ENCODE data around the gene TMC1.

Gene TMC1

GRCh38 chr9:72489986-72490385 lies 31.4 kb upstream of the TMC1 start:
- H2BK12ac ChIP-seq (ENCODE audit: low read length): no peak overlapping the region
- no peaks in the 10 kb centered on the region for H3K27me3 ChIP-seq (ENCODE audit: insufficient read depth, low read length)
- no peak overlapping the region for H4K91ac ChIP-seq (ENCODE audit: low read depth, low read length)
- no peak overlapping the region for H3K4me2 ChIP-seq (ENCODE audit: low read length)
- H3K36me3 ChIP-seq (ENCODE audit: control insufficient read depth in 1 of 2, insufficient read depth in 2 of 2, low read length in 2 of 2): no peaks in the 10 kb centered on the region
- H3K4me3 ChIP-seq (ENCODE audit: low read depth, low read length): no peak overlapping the region
- H3K9me3 ChIP-seq (ENCODE audit: insufficient read depth, low read depth, low read length): no peaks in the 10 kb centered on the region
- no CpG with 5 or more reads among the region's 1 CpG for WGBS (ENCODE audit: extremely low coverage, insufficient coverage, insufficient read length)
- DNase-seq: no peak
- no peak overlapping the region for H3K14ac ChIP-seq (ENCODE audit: low read length)
- H3K9ac ChIP-seq (ENCODE audit: low read length): no peak overlapping the region
- no peak overlapping the region for H2BK120ac ChIP-seq (ENCODE audit: insufficient read depth, low read length, poor library complexity)
- no peak overlapping the region for H3K23ac ChIP-seq (ENCODE audit: low read length)
- no peak overlapping the region for H4K12ac ChIP-seq (ENCODE audit: low read depth, low read length)
- H2BK5ac ChIP-seq (ENCODE audit: low read depth, low read length, poor library complexity): no peak overlapping the region
- H3K18ac ChIP-seq (ENCODE audit: low read length): no peak overlapping the region
- H3K79me1 ChIP-seq (ENCODE audit: low read length): no peaks in the 10 kb centered on the region
- H3K79me2 ChIP-seq (ENCODE audit: control insufficient read depth, insufficient read depth, low read length, poor library complexity): no peaks in the 10 kb centered on the region
- H3K27ac ChIP-seq (ENCODE audit: low read depth, low read length): no peak overlapping the region
- no peak overlapping the region for H3K4ac ChIP-seq (ENCODE audit: low read depth, low read length)
- no peak overlapping the region for H2AFZ ChIP-seq (ENCODE audit: insufficient read depth, low read length, poor library complexity)
- H2AK5ac ChIP-seq (ENCODE audit: low read length): no peak overlapping the region
- no peak overlapping the region for H4K8ac ChIP-seq (ENCODE audit: low read depth, low read length)
- H3K4me1 ChIP-seq (ENCODE audit: control insufficient read depth in 1 of 2, insufficient read depth in 2 of 2, low read length in 2 of 2): no peaks in the 10 kb centered on the region

GRCh38 chr9:72491242-72491641 lies 30.2 kb upstream of the TMC1 start:
- H4K91ac ChIP-seq (ENCODE audit: low read depth, low read length): no peak overlapping the region
- no peak overlapping the region for H2BK120ac ChIP-seq (ENCODE audit: insufficient read depth, low read length, poor library complexity)
- H2AK5ac ChIP-seq (ENCODE audit: low read length): no peak overlapping the region
- no peak overlapping the region for H3K23ac ChIP-seq (ENCODE audit: low read length)
- H3K4me3 ChIP-seq (ENCODE audit: low read depth, low read length): no peak overlapping the region
- no peak for DNase-seq
- H3K4me2 ChIP-seq (ENCODE audit: low read length): no peak overlapping the region
- H4K8ac ChIP-seq (ENCODE audit: low read depth, low read length): no peak overlapping the region
- H2BK5ac ChIP-seq (ENCODE audit: low read depth, low read length, poor library complexity): no peak overlapping the region
- no peak overlapping the region for H4K12ac ChIP-seq (ENCODE audit: low read depth, low read length)
- no peak overlapping the region for H3K27ac ChIP-seq (ENCODE audit: low read depth, low read length)
- H2BK12ac ChIP-seq (ENCODE audit: low read length): no peak overlapping the region
- no peak overlapping the region for H3K14ac ChIP-seq (ENCODE audit: low read length)
- no peak overlapping the region for H3K18ac ChIP-seq (ENCODE audit: low read length)
- H2AFZ ChIP-seq (ENCODE audit: insufficient read depth, low read length, poor library complexity): no peak overlapping the region
- no peak overlapping the region for H3K4ac ChIP-seq (ENCODE audit: low read depth, low read length)
- no peaks in the 10 kb centered on the region for H3K36me3 ChIP-seq (ENCODE audit: control insufficient read depth in 1 of 2, insufficient read depth in 2 of 2, low read length in 2 of 2)
- no peak overlapping the region for H3K9ac ChIP-seq (ENCODE audit: low read length)
- H3K4me1 ChIP-seq (ENCODE audit: control insufficient read depth in 1 of 2, insufficient read depth in 2 of 2, low read length in 2 of 2): no peaks in the 10 kb centered on the region
- H3K79me1 ChIP-seq (ENCODE audit: low read length): no peaks in the 10 kb centered on the region
- H3K27me3 ChIP-seq (ENCODE audit: insufficient read depth, low read length): no peaks in the 10 kb centered on the region
- WGBS (ENCODE audit: extremely low coverage, insufficient coverage, insufficient read length): no CpG with 5 or more reads among the region's 2 CpGs
- H3K9me3 ChIP-seq (ENCODE audit: insufficient read depth, low read depth, low read length): no peaks in the 10 kb centered on the region
- H3K79me2 ChIP-seq (ENCODE audit: control insufficient read depth, insufficient read depth, low read length, poor library complexity): no peaks in the 10 kb centered on the region

- Histone ChIP-seq H2BK120ac (ENCODE audit: insufficient read depth, low read length, poor library complexity) (no peak overlapping the region), H4K12ac (ENCODE audit: low read depth, low read length) (no peak overlapping the region), H3K4me2 (ENCODE audit: low read length) (no peak overlapping the region), H3K9ac (ENCODE audit: low read length) (no peak overlapping the region), H2AFZ (ENCODE audit: insufficient read depth, low read length, poor library complexity) (no peak overlapping the region), H4K91ac (ENCODE audit: low read depth, low read length) (no peak overlapping the region), H2AK5ac (ENCODE audit: low read length) (no peak overlapping the region), H3K23ac (ENCODE audit: low read length) (no peak overlapping the region), H2BK12ac (ENCODE audit: low read length) (no peak overlapping the region), H3K27ac (ENCODE audit: low read depth, low read length) (no peak overlapping the region), H3K18ac (ENCODE audit: low read length) (no peak overlapping the region), H3K4ac (ENCODE audit: low read depth, low read length) (no peak overlapping the region), H2BK5ac (ENCODE audit: low read depth, low read length, poor library complexity) (no peak overlapping the region), H3K79me2 (ENCODE audit: control insufficient read depth, insufficient read depth, low read length, poor library complexity) (no peaks in the 10 kb centered on the region), H3K27me3 (ENCODE audit: insufficient read depth, low read length) (no peaks in the 10 kb centered on the region), H3K4me1 (ENCODE audit: control insufficient read depth in 1 of 2, insufficient read depth in 2 of 2, low read length in 2 of 2) (no peaks in the 10 kb centered on the region), H3K9me3 (ENCODE audit: insufficient read depth, low read depth, low read length) (no peaks in the 10 kb centered on the region), H3K4me3 (ENCODE audit: low read depth, low read length) (no peak overlapping the region), H3K14ac (ENCODE audit: low read length) (no peak overlapping the region), H4K8ac (ENCODE audit: low read depth, low read length) (no peak overlapping the region), H3K36me3 (ENCODE audit: control insufficient read depth in 1 of 2, insufficient read depth in 2 of 2, low read length in 2 of 2) (no peaks in the 10 kb centered on the region), H3K79me1 (ENCODE audit: low read length) (no peaks in the 10 kb centered on the region)
- DNase-seq: no peak
Observed at GRCh38 chr9:72494051-72494450, 27.4 kb upstream of the TMC1 start.

GRCh38 chr9:72497447-72498046 lies 23.9 kb upstream of the TMC1 start:
- Histone ChIP-seq H4K91ac (ENCODE audit: low read depth, low read length) (no peak overlapping the region), H3K18ac (ENCODE audit: low read length) (no peak overlapping the region), H2AK5ac (ENCODE audit: low read length) (no peak overlapping the region), H2AFZ (ENCODE audit: insufficient read depth, low read length, poor library complexity) (no peak overlapping the region), H3K36me3 (ENCODE audit: control insufficient read depth in 1 of 2, insufficient read depth in 2 of 2, low read length in 2 of 2) (no peaks in the 10 kb centered on the region), H4K12ac (ENCODE audit: low read depth, low read length) (no peak overlapping the region), H3K27me3 (ENCODE audit: insufficient read depth, low read length) (no peaks in the 10 kb centered on the region), H3K27ac (ENCODE audit: low read depth, low read length) (no peak overlapping the region), H3K79me2 (ENCODE audit: control insufficient read depth, insufficient read depth, low read length, poor library complexity) (no peaks in the 10 kb centered on the region), H3K4me2 (ENCODE audit: low read length) (no peak overlapping the region), H4K8ac (ENCODE audit: low read depth, low read length) (no peak overlapping the region), H3K4me1 (ENCODE audit: control insufficient read depth in 1 of 2, insufficient read depth in 2 of 2, low read length in 2 of 2) (no peaks in the 10 kb centered on the region), H3K14ac (ENCODE audit: low read length) (no peak overlapping the region), H2BK5ac (ENCODE audit: low read depth, low read length, poor library complexity) (no peak overlapping the region), H3K79me1 (ENCODE audit: low read length) (no peaks in the 10 kb centered on the region), H3K4me3 (ENCODE audit: low read depth, low read length) (no peak overlapping the region), H2BK120ac (ENCODE audit: insufficient read depth, low read length, poor library complexity) (no peak overlapping the region), H3K9me3 (ENCODE audit: insufficient read depth, low read depth, low read length) (no peaks in the 10 kb centered on the region), H3K4ac (ENCODE audit: low read depth, low read length) (no peak overlapping the region), H3K9ac (ENCODE audit: low read length) (no peak overlapping the region), H3K23ac (ENCODE audit: low read length) (no peak overlapping the region), H2BK12ac (ENCODE audit: low read length) (no peak overlapping the region)
- no peak for DNase-seq
- no CpG with 5 or more reads among the region's 9 CpGs for WGBS (ENCODE audit: extremely low coverage, insufficient coverage, insufficient read length)

Data from trophoblast cell (in vitro differentiated cells and primary cell).